Bronchial epithelial cell (primary cell): ENCODE measurements around the gene ADAMTS2. TPM values are rescaled to one million over a fixed set of nuclear protein-coding genes. Genes with fewer than 3 reads are reported as not detected.

Experiments used
- DNase-seq: peaks from one replicate; pipeline ENCODE4 v3.0.0-alpha.2; 2010; ENCODE audit warnings: low read depth
- FAIRE-seq: peaks from 2 replicates; lab custom pipeline; 2011; peaks lifted over from hg19 to GRCh38; lab: Jason Lieb, UNC
- H3K27me3 ChIP-seq: 2 replicates; pipeline ENCODE4 v1.5.1; 2011; ENCODE audit warnings: low read length; ENCODE audit not compliant: control insufficient read depth, insufficient read depth
- H3K36me3 ChIP-seq: 2 replicates; pipeline ENCODE4 v1.5.1; 2011; ENCODE audit warnings: low read length; ENCODE audit not compliant: control insufficient read depth, insufficient read depth
- H3K4me3 ChIP-seq: 2 replicates; pipeline ENCODE4 v1.5.1; 2011; ENCODE audit warnings: mild to moderate bottlenecking, low read depth, low read length, control low read depth
- total RNA-seq: library from RNA; depleted of rRNA; stranded (reverse); fragments of >200 nt; gene quantifications from 2 replicates; pipeline ENCODE4 v1.2.1, GENCODE V29; 2014
- TF ChIP-seq, protein P1 (sequence below): IDR thresholded peaks from 2 replicates; pipeline ENCODE4 v1.5.1; 2011; ENCODE audit warnings: mild to moderate bottlenecking, moderate library complexity, low read length, control low read depth, inconsistent platforms; ENCODE audit not compliant: insufficient read depth, severe bottlenecking

ADAMTS2 gene
- total RNA-seq, 1 donor from 2014 or later, result 0.26 TPM

DNA sequence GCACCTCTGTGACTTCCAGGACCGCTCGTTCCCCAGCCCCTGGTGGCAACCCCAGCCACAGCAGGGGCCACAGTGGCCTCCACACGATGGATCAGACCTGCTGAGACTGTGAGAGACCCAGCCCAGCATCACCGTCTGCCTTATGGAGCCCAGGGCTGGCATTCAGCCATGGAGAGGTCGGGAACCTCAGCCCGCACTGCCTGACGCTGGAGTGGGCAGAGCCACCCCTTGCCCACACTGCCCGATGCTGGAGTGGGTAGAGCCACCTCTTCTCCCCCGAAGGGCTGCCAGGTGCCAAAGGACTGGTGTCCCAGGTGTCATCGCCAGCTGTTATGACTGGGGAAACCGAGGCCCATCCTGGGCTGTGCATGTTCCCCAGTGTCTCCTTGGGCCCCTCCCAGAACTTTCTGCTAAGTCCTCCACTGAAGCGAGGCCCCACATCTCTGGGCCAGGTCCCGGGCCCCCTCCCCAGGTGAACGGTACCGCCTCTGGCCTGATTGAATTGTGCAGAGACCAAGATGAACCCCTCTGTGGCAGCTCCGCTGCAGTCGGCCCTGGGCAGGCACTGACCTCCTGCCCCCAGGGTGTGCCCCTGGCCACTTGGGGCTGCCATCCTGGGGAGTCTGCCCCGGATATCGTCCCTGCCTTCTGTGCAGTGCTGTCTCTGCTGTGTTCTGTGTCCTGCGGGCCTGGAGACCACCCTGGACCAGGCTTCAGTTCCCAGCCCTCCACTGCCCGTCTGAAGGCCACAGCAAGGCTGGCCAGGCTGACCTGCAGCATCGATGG lies 137.1 kb downstream of the ADAMTS2 start:
- Histone ChIP-seq H3K4me3 (no peak overlapping the region), H3K36me3 (no peaks in the 10 kb centered on the region), H3K27me3 (no peaks in the 10 kb centered on the region)
- no peak for FAIRE-seq
- DNase-seq, result no peak
- TF ChIP-seq, protein P1, sequence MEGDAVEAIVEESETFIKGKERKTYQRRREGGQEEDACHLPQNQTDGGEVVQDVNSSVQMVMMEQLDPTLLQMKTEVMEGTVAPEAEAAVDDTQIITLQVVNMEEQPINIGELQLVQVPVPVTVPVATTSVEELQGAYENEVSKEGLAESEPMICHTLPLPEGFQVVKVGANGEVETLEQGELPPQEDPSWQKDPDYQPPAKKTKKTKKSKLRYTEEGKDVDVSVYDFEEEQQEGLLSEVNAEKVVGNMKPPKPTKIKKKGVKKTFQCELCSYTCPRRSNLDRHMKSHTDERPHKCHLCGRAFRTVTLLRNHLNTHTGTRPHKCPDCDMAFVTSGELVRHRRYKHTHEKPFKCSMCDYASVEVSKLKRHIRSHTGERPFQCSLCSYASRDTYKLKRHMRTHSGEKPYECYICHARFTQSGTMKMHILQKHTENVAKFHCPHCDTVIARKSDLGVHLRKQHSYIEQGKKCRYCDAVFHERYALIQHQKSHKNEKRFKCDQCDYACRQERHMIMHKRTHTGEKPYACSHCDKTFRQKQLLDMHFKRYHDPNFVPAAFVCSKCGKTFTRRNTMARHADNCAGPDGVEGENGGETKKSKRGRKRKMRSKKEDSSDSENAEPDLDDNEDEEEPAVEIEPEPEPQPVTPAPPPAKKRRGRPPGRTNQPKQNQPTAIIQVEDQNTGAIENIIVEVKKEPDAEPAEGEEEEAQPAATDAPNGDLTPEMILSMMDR, result no peak

DNA sequence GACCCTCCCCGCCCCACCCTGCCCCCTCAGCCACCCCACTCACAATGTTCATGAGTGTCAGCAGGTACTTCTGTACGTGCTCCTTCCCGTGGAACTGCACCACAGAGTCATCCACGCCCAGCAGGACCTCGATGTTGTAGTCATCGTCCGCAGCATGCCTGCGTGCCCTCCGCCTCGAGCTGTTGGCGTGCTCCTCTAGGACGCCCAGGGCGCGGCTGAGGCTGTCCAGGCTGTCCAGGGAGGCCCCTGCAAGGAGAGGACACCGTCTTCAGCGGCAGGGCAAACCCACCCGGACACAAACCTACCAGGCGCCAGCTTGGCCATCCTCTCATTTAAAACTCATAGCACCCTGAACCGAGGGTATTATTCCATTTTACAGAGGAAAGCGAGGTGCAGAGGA lies 137.8 kb downstream of the ADAMTS2 start:
- TF ChIP-seq, protein P1, result no peak
- FAIRE-seq (no peak), DNase-seq (no peak)
- Histone ChIP-seq H3K36me3 (no peaks in the 10 kb centered on the region), H3K4me3 (no peak overlapping the region), H3K27me3 (no peaks in the 10 kb centered on the region)

DNA sequence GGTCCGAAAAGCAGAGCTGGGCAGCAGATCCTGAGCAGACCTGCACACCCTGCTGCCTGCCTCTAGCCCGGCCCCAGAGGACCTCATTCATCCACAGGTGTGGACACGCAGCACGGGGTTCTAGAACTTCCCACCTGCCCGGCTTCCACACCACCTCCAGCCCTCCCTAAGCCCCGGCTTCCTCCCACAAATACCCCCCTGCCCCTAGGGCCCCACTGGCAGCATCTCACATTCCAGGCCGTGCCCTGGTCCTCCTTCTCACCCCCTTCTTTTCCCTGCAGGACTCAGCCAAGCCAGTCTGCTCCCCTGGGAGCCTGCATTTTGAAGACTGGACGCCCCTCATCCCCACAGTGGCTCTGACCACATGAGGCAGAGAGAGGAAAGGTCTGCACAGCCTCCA lies 138.9 kb downstream of the ADAMTS2 start:
- TF ChIP-seq, protein P1, result no peak
- H3K4me3 ChIP-seq, result no peak overlapping the region
- no peak for DNase-seq
- no peak for FAIRE-seq
- no peaks in the 10 kb centered on the region for H3K27me3 ChIP-seq
- H3K36me3 ChIP-seq, result no peaks in the 10 kb centered on the region

DNA sequence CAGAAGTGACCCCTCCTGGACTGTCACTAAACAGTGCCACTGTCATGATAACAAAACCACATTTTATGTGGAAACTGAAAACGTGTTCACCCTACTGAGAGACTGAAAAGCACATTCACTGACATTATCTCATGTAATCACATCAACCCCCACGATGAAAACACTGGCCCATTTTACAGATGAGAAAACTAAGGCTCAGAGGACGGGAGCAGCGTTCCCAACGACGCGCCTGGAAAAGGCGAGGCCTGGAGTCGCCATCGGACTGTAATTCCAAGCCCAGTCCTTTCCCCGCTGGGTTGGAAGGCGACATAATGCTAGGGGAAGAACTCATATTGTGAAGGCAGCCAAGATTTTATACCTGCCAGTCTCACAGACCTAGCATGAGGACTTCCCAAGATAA lies 140.0 kb downstream of the ADAMTS2 start:
- DNase-seq (no peak), FAIRE-seq (no peak)
- Histone ChIP-seq H3K36me3 (no peaks in the 10 kb centered on the region), H3K27me3 (no peaks in the 10 kb centered on the region), H3K4me3 (no peak overlapping the region)
- TF ChIP-seq, protein P1, result no peak

DNA sequence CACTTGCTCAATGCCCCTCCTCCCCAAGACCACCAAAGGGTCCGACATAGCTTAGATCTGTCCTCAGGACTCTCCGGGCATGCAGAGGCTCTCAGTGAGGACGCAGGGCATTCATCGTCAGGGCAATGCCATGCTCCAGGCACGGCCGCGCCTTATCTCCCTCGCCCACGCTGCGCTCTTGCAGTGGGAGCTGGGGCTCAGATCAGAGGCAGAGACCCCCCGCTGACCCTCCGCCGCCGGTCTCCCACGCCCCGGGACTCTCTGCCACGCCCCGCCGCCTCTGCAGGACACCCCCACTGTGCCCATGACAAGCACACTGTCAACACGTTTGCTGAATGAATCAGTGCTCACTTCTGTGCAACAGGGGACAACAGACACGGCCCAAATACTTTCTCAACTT lies 140.7 kb downstream of the ADAMTS2 start:
- TF ChIP-seq, protein P1, result no peak
- no peak overlapping the region for H3K4me3 ChIP-seq
- DNase-seq, result no peak
- no peaks in the 10 kb centered on the region for H3K36me3 ChIP-seq
- FAIRE-seq, result no peak
- H3K27me3 ChIP-seq, result no peaks in the 10 kb centered on the region

DNA sequence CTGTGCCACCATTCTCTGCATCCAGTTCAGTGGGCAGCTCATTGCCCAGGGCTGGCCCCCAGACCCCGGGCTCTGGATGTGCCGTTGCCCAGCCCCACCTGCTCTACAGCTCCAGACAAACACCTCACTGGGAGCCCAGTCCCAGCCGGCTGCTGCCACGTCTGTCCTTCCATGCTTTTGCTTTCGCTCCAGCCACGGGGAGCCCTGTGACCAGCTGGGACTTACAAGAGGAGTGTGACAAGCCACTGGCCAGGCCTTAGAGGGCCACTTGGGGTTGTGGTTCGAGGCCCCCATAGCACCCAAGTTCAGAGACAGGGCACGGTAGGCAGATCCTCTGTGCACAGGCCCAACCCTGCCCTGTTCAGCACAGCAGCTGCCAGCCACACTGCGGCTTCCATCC lies 142.0 kb downstream of the ADAMTS2 start:
- DNase-seq, result no peak
- FAIRE-seq, result no peak
- Histone ChIP-seq H3K27me3 (no peaks in the 10 kb centered on the region), H3K4me3 (no peak overlapping the region), H3K36me3 (no peaks in the 10 kb centered on the region)
- TF ChIP-seq, protein P1, result no peak
